IMR-90 (cell line): ENCODE results near the gene ADAMTS16. TPM values are rescaled to one million over a fixed set of nuclear protein-coding genes. Genes with fewer than 3 reads are reported as not detected.

Experiments used
- ATAC-seq: fragments of 200-7000 bp; cut with Tn5 transposase; 2 replicates; pipeline ENCODE4 v1.9.1; 2020; ENCODE audit warnings: low read depth, mild to moderate bottlenecking, moderate library complexity
- BruUV-seq: library from RNA; stranded (reverse); fragments of 400-500 nt; replicated peaks from 2 replicates; lab custom pipeline; 2021; lab: Mats Ljungman, UMichigan
- CTCF ChIA-PET: fragments of 300-600 bp; formaldehyde crosslinking; extraction: SDS; loops from one replicate; lab custom pipeline; 2021; ENCODE audit warnings: antibody characterized with exemption; lab: Yijun Ruan, JAX
- POLR2A ChIA-PET: fragments of 300-600 bp; sonication (Branson Sonifier 250); formaldehyde crosslinking; loops from one replicate; lab custom pipeline; 2022; ENCODE audit warnings: antibody characterized with exemption; ENCODE audit not compliant: unreplicated experiment; lab: Charles Lee
- DNase-seq: peaks from one replicate; pipeline ENCODE4 v3.0.0; 2013
- H2AFZ ChIP-seq: replicated peaks from 2 replicates; pipeline ENCODE3; 2013; ENCODE audit warnings: low read length, mild to moderate bottlenecking; ENCODE audit not compliant: poor library complexity
- H2AK5ac ChIP-seq: 2 replicates; pipeline ENCODE4 v1.6.1; 2013; ENCODE audit warnings: low read depth, low read length, inconsistent platforms
- H2AK9ac ChIP-seq: replicated peaks from 2 replicates; pipeline ENCODE3; 2013; ENCODE audit warnings: mild to moderate bottlenecking, low read depth, low read length, moderate library complexity; ENCODE audit not compliant: poor library complexity
- H2BK120ac ChIP-seq: 2 replicates; pipeline ENCODE4 v1.6.1; 2013; ENCODE audit warnings: low read depth, low read length, inconsistent platforms
- H2BK15ac ChIP-seq: 3 replicates; pipeline ENCODE4 v1.6.1; 2013; ENCODE audit warnings: low read depth, low read length, inconsistent platforms
- H2BK20ac ChIP-seq: 2 replicates; pipeline ENCODE4 v1.6.1; 2013; ENCODE audit warnings: low read depth, mild to moderate bottlenecking, inconsistent platforms, low read length, moderate library complexity
- H2BK5ac ChIP-seq: 2 replicates; pipeline ENCODE4 v1.6.1; 2013; ENCODE audit warnings: mild to moderate bottlenecking, low read depth, low read length, inconsistent platforms; ENCODE audit not compliant: poor library complexity, severe bottlenecking
- H3K14ac ChIP-seq: replicated peaks from 2 replicates; pipeline ENCODE4 v1.6.1; 2013; ENCODE audit warnings: low read depth, low read length, inconsistent platforms
- H3K18ac ChIP-seq: 2 replicates; pipeline ENCODE4 v1.6.1; 2013; ENCODE audit warnings: low read depth, low read length, control low read depth
- H3K23ac ChIP-seq: 2 replicates; pipeline ENCODE4 v1.6.1; 2013; ENCODE audit warnings: low read depth, low read length, inconsistent platforms
- H3K27ac ChIP-seq: 2 replicates; pipeline ENCODE4 v1.5.1; 2013; ENCODE audit warnings: mild to moderate bottlenecking, control low read depth, low read length; ENCODE audit not compliant: insufficient read depth
- H3K27me3 ChIP-seq: 2 replicates; pipeline ENCODE4 v1.6.1; 2013; ENCODE audit warnings: low read length; ENCODE audit not compliant: control insufficient read depth, insufficient read depth
- H3K36me3 ChIP-seq: 2 replicates; pipeline ENCODE4 v1.6.1; 2013; ENCODE audit warnings: low read length, mixed read lengths; ENCODE audit not compliant: control insufficient read depth, insufficient read depth
- H3K4ac ChIP-seq: 2 replicates; pipeline ENCODE4 v1.6.1; 2013; ENCODE audit warnings: low read depth, low read length, inconsistent platforms
- H3K4me1 ChIP-seq: 2 replicates; pipeline ENCODE4 v1.6.1; 2013; ENCODE audit warnings: low read length, mixed read lengths; ENCODE audit not compliant: control insufficient read depth, insufficient read depth
- H3K4me2 ChIP-seq: 2 replicates; pipeline ENCODE4 v1.6.1; 2013; ENCODE audit warnings: low read depth, mild to moderate bottlenecking, control low read depth, low read length, moderate library complexity
- H3K4me3 ChIP-seq: 2 replicates; pipeline ENCODE4 v1.5.1; 2013; ENCODE audit warnings: low read depth, mild to moderate bottlenecking, control low read depth, low read length, moderate library complexity; ENCODE audit not compliant: insufficient read depth
- H3K56ac ChIP-seq: 2 replicates; pipeline ENCODE4 v1.6.1; 2013; ENCODE audit warnings: low read length, inconsistent platforms; ENCODE audit not compliant: insufficient read depth; ENCODE audit errors: extremely low read depth
- H3K79me1 ChIP-seq, 2 experiments: 2 replicates each; pipeline ENCODE4 v1.6.1; 2013; ENCODE audit warnings: low read length in 2 of 2, inconsistent platforms in 1 of 2, low read depth in 1 of 2
- H3K9ac ChIP-seq: 2 replicates; pipeline ENCODE4 v1.6.1; 2013; ENCODE audit warnings: low read depth, low read length, control low read depth
- H3K9me1 ChIP-seq: 2 replicates; pipeline ENCODE4 v1.6.1; 2013; ENCODE audit warnings: low read length, inconsistent platforms; ENCODE audit not compliant: insufficient read depth
- H3K9me3 ChIP-seq: 2 replicates; pipeline ENCODE4 v1.6.1; 2013; ENCODE audit warnings: low read length; ENCODE audit not compliant: control insufficient read depth, insufficient read depth
- H4K20me1 ChIP-seq: 2 replicates; pipeline ENCODE4 v1.6.1; 2013; ENCODE audit warnings: low read length, inconsistent platforms; ENCODE audit not compliant: insufficient read depth
- H4K5ac ChIP-seq: 2 replicates; pipeline ENCODE4 v1.6.1; 2013; ENCODE audit warnings: mild to moderate bottlenecking, low read depth, low read length, control low read depth
- H4K8ac ChIP-seq, 2 experiments: 2 replicates each; pipeline ENCODE4 v1.6.1; 2013; ENCODE audit warnings: low read depth in 2 of 2, low read length in 2 of 2, control low read depth in 1 of 2, inconsistent platforms in 1 of 2
- H4K91ac ChIP-seq: 2 replicates; pipeline ENCODE4 v1.6.1; 2013; ENCODE audit warnings: low read depth, low read length, inconsistent platforms; ENCODE audit not compliant: insufficient read depth
- BHLHE40 ChIP-seq: fragments of 150-350 bp; IDR thresholded peaks from 2 replicates; pipeline ENCODE4 v1.6.1; 2016; ENCODE audit warnings: mild to moderate bottlenecking, low read depth, low read length
- CHD1 ChIP-seq: IDR thresholded peaks from 2 replicates; pipeline ENCODE4 v1.6.1; 2012; ENCODE audit warnings: low read depth, low read length, improper control_type of control experiment
- ELK1 ChIP-seq: fragments of 150-350 bp; IDR thresholded peaks from 2 replicates; pipeline ENCODE4 v1.6.1; 2016; ENCODE audit warnings: low read depth, mild to moderate bottlenecking, low read length, moderate library complexity, borderline replicate concordance
- MAZ ChIP-seq: IDR thresholded peaks from 2 replicates; pipeline ENCODE4 v1.6.1; 2012; ENCODE audit warnings: low read depth, mild to moderate bottlenecking, low read length, improper control_type of control experiment, moderate library complexity, borderline replicate concordance
- POLR2A ChIP-seq: IDR thresholded peaks from 2 replicates; pipeline ENCODE4 v1.6.1; 2012; ENCODE audit warnings: mild to moderate bottlenecking, low read depth, low read length
- RCOR1 ChIP-seq: IDR thresholded peaks from 2 replicates; pipeline ENCODE4 v1.6.1; 2012; ENCODE audit warnings: mild to moderate bottlenecking, low read length, improper control_type of control experiment; ENCODE audit not compliant: insufficient replicate concordance
- USF2 ChIP-seq: fragments of 150-350 bp; IDR thresholded peaks from 2 replicates; pipeline ENCODE4 v1.6.1; 2017; ENCODE audit warnings: mild to moderate bottlenecking, antibody characterized with exemption, low read length, low read depth
- WGBS, 2 experiments: methylation state at CpG; one replicate each; pipeline versions ENCODE4 v1.1.5 to v1.1.7; 2013; ENCODE audit warnings: missing lambda C conversion rate in 2 of 2; ENCODE audit not compliant: insufficient read length in 1 of 2; ENCODE audit errors: extremely low coverage in 2 of 2; 5-methylcytosine and 5-hydroxymethylcytosine counted together
- dilution Hi-C: fragments of 300-500 bp; cut with HindIII; formaldehyde crosslinking; loops from one replicate; pipeline ENCODE4 v1.14.3; 2018; ENCODE audit warnings: low sequenced_read_pairs; ENCODE audit not compliant: unreplicated experiment
- in situ Hi-C: fragments of 300-500 bp; cut with MboI; formaldehyde crosslinking; loops from 3 replicates; pipeline ENCODE4 v1.14.3; 2019; ENCODE audit warnings: low sequenced_read_pairs, inconsistent platforms, mixed read lengths
- intact Hi-C: fragments of 100-400 bp; cut with micrococcal nuclease; formaldehyde crosslinking; loops from 2 replicates; pipeline ENCODE4 v1.10.0; 2022
- polyA plus RNA-seq, 3 experiments: library from polyadenylated mRNA; depleted of rRNA; stranded (reverse); fragments of >200 nt; gene quantifications; 2 replicates each; pipeline ENCODE4 v1.2.3, GENCODE V29; 2012; ENCODE audit warnings: low replicate concordance in 1 of 3
- total RNA-seq: library from RNA; depleted of rRNA; stranded (reverse); fragments of >200 nt; gene quantifications from 2 replicates; pipeline ENCODE4 v1.2.3, GENCODE V29; 2012

Gene ADAMTS16
- total and polyA plus RNA-seq, 2 of the 4 experiments (the other 2 are of a cell fraction), result 0.09 to 0.18 TPM

GRCh38 chr5:5294429-5294828 lies 154.3 kb downstream of the ADAMTS16 start:
- H2BK5ac ChIP-seq, result no peak overlapping the region
- no peak for ATAC-seq
- TF ChIP-seq USF2 (no peak), POLR2A (no peak), BHLHE40 (no peak), MAZ (no peak), RCOR1 (no peak), ELK1 (no peak), CHD1 (no peak)
- H3K9me3 ChIP-seq, result peaks cover 10% of the 10 kb centered on the region; the same call in 1 of the 2 replicates
- no peak overlapping the region for H4K91ac ChIP-seq
- H3K23ac ChIP-seq, result no peak overlapping the region
- H3K9ac ChIP-seq, result no peak overlapping the region
- H3K27me3 ChIP-seq, result no peaks in the 10 kb centered on the region
- no peak overlapping the region for H3K18ac ChIP-seq
- H3K79me1 ChIP-seq, result no peaks in the 10 kb centered on the region
- BruUV-seq, result no TSS peak
- H3K9me1 ChIP-seq, result no peaks in the 10 kb centered on the region
- H4K8ac ChIP-seq, result no peak overlapping the region
- H3K14ac ChIP-seq, result no peak overlapping the region
- no peak overlapping the region for H4K5ac ChIP-seq
- WGBS, 2 experiments, result no CpG with 5 or more reads among the region's 1 CpG
- DNase-seq, result no peak
- H4K20me1 ChIP-seq, result no peaks in the 10 kb centered on the region
- no peak overlapping the region for H3K4me3 ChIP-seq
- intact Hi-C loops, result no loop called here
- no peak overlapping the region for H2BK15ac ChIP-seq
- no peak overlapping the region for H2AK9ac ChIP-seq
- CTCF ChIA-PET, result no interaction called here
- POLR2A ChIA-PET, result no interaction called here
- no peaks in the 10 kb centered on the region for H3K4me1 ChIP-seq
- no peak overlapping the region for H3K4ac ChIP-seq
- no peak overlapping the region for H3K4me2 ChIP-seq
- H2BK20ac ChIP-seq, result no peak overlapping the region
- dilution Hi-C loops, result no loop called here
- H2AK5ac ChIP-seq, result no peak overlapping the region
- in situ Hi-C loops, result no loop called here
- H3K36me3 ChIP-seq, result no peaks in the 10 kb centered on the region
- no peak overlapping the region for H3K56ac ChIP-seq
- H3K27ac ChIP-seq, result no peak overlapping the region
- no peak overlapping the region for H2BK120ac ChIP-seq
- H2AFZ ChIP-seq, result no peak overlapping the region
